Esophagus muscularis mucosa (tissue), 4 donors: ENCODE measurements around the gene SMPD3.

ENCODE experiments used
- CTCF ChIP-seq, 3 experiments: fragments of 200-600 bp in 2 of 3; fragments of 450-650 bp in 1 of 3; sonication (generic) in 2 of 3; IDR thresholded peaks; one replicate each; pipeline ENCODE4 v1.5.1; 2017 to 2019; ENCODE audit warnings: antibody characterized with exemption in 3 of 3, mild to moderate bottlenecking in 2 of 3, moderate library complexity in 1 of 3
- EP300 ChIP-seq: sonication (generic); formaldehyde crosslinking; IDR thresholded peaks from one replicate; pipeline ENCODE4 v1.6.1; 2017; ENCODE audit warnings: antibody characterized with exemption
- POLR2AphosphoS5 ChIP-seq, 2 donors: sonication (generic); formaldehyde crosslinking; IDR thresholded peaks; one replicate each; pipeline ENCODE4 v1.6.1; 2017; ENCODE audit warnings: antibody characterized with exemption in 2 of 2

- TF ChIP-seq EP300 (no peak), CTCF (IDR thresholded peaks at IDR 0.05) (no peak), POLR2AphosphoS5 (IDR thresholded peaks at IDR 0.05) (no peak)
Measured at GRCh38 chr16:68427649-68428303, 20.5 kb downstream of the SMPD3 start.
